HCT116 (cell line): Measurements from ENCODE around the gene MBLAC1.

Source experiments
- CTCF ChIP-seq, 3 experiments: fragments of 200-600 bp in 1 of 3; sonication (generic) in 1 of 3; IDR thresholded peaks in 2 of 3; conservative IDR thresholded peaks in 1 of 3; 2 replicates each; pipeline ENCODE4 v1.5.1; 2012 to 2017; ENCODE audit warnings: low read depth in 2 of 3, low read length in 2 of 3, antibody characterized with exemption in 1 of 3, borderline replicate concordance in 1 of 3, control low read depth in 1 of 3, mild to moderate bottlenecking in 1 of 3, mixed read lengths in 1 of 3, mixed run types in 1 of 3, moderate library complexity in 1 of 3; ENCODE audit not compliant: insufficient read depth in 1 of 3
- EGR1 ChIP-seq: IDR thresholded peaks from 2 replicates; pipeline ENCODE4 v1.6.1; 2012; ENCODE audit warnings: low read depth
- EZH2 ChIP-seq: fragments of 200-600 bp; sonication (generic); IDR thresholded peaks from 2 replicates; pipeline ENCODE4 v1.6.1; 2017; ENCODE audit warnings: antibody characterized with exemption, mixed run types
- EZH2phosphoT487 ChIP-seq: fragments of 200-600 bp; IDR thresholded peaks from 2 replicates; pipeline ENCODE4 v1.6.1; 2018; ENCODE audit warnings: antibody characterized with exemption, borderline replicate concordance
- FOSL1 ChIP-seq: IDR thresholded peaks from 2 replicates; pipeline ENCODE4 v1.6.1; 2012; ENCODE audit warnings: low read depth
- JUND ChIP-seq: IDR thresholded peaks from 2 replicates; pipeline ENCODE4 v1.6.1; 2012
- MAX ChIP-seq: IDR thresholded peaks from 2 replicates; pipeline ENCODE4 v1.6.1; 2012
- POLR2A ChIP-seq: IDR thresholded peaks from 2 replicates; pipeline ENCODE4 v1.7.0; 2011; ENCODE audit warnings: borderline replicate concordance; ENCODE audit not compliant: insufficient read depth, insufficient read length; ENCODE audit errors: extremely low read depth
- POLR2AphosphoS5 ChIP-seq: IDR thresholded peaks from 2 replicates; pipeline ENCODE4 v1.6.1; 2011; ENCODE audit warnings: mild to moderate bottlenecking, low read depth, low read length, moderate library complexity
- RAD21 ChIP-seq: IDR thresholded peaks from 2 replicates; pipeline ENCODE4 v1.6.1; 2012; ENCODE audit warnings: low read depth, mild to moderate bottlenecking
- TCF7L2 ChIP-seq: IDR thresholded peaks from 2 replicates; pipeline ENCODE4 v1.7.0; 2011; ENCODE audit warnings: borderline replicate concordance, inconsistent platforms; ENCODE audit not compliant: insufficient read depth, insufficient read length; ENCODE audit errors: extremely low read depth
- ZBTB33 ChIP-seq: IDR thresholded peaks from 2 replicates; pipeline ENCODE4 v1.6.1; 2011; ENCODE audit warnings: mild to moderate bottlenecking, low read length, moderate library complexity; ENCODE audit not compliant: insufficient replicate concordance; ENCODE audit errors: extremely low read depth
- ZFX ChIP-seq: fragments of 450-650 bp; IDR thresholded peaks from 2 replicates; pipeline ENCODE4 v1.6.1; 2017
- ZNF274 ChIP-seq: fragments of 200-500 bp; sonication (Bioruptor generic); IDR thresholded peaks from 2 replicates; pipeline ENCODE4 v1.6.1; 2014; ENCODE audit warnings: mild to moderate bottlenecking, low read depth, low read length, inconsistent platforms

- TF ChIP-seq TCF7L2 = no peak
- TF ChIP-seq POLR2A = no peak
- TF ChIP-seq CTCF (IDR thresholded peaks at IDR 0.05 in 2 of 3, conservative IDR thresholded peaks at IDR 0.05 in 1 of 3; ENCODE audit: borderline replicate concordance in 1 of 3, insufficient read depth in 1 of 3, low read depth in 2 of 3, low read length in 2 of 3) = no peak
- TF ChIP-seq EZH2phosphoT487 = no peak
- TF ChIP-seq POLR2AphosphoS5 = no peak
- no peak for TF ChIP-seq RAD21
- TF ChIP-seq EZH2 = no peak
- TF ChIP-seq JUND = no peak
- no peak for TF ChIP-seq ZNF274
- no peak for TF ChIP-seq ZBTB33
- no peak for TF ChIP-seq EGR1
- no peak for TF ChIP-seq FOSL1
- no peak for TF ChIP-seq MAX
- TF ChIP-seq ZFX = no peak
These were observed 29.0 kb downstream of the MBLAC1 start for GRCh38 chr7:100155553-100156317.
